H9 (cell line): ENCODE measurements around the gene ABCA7. TPM values are rescaled to one million over a fixed set of nuclear protein-coding genes. Genes with fewer than 3 reads are reported as not detected.

Source experiments
- DNase-seq: peaks from one replicate; pipeline ENCODE4 v3.0.0-alpha.2; 2017
- H2AFZ ChIP-seq: one replicate; pipeline ENCODE4 v1.6.1; 2013; ENCODE audit warnings: mild to moderate bottlenecking, low read length, control low read depth, moderate library complexity
- H2AK5ac ChIP-seq: 2 replicates; pipeline ENCODE4 v1.6.1; 2013; ENCODE audit warnings: low read length, control low read depth, mixed read lengths; ENCODE audit not compliant: insufficient read length
- H2BK120ac ChIP-seq: one replicate; pipeline ENCODE4 v1.6.1; 2013; ENCODE audit warnings: low read depth, mild to moderate bottlenecking, low read length, control low read depth, inconsistent platforms; ENCODE audit not compliant: poor library complexity, severe bottlenecking
- H2BK12ac ChIP-seq: 2 replicates; pipeline ENCODE4 v1.6.1; 2013; ENCODE audit warnings: low read length, control low read depth, mixed read lengths, low read depth; ENCODE audit not compliant: insufficient read length
- H2BK15ac ChIP-seq: 2 replicates; pipeline ENCODE4 v1.6.1; 2013; ENCODE audit warnings: low read depth, low read length, control low read depth
- H2BK20ac ChIP-seq: one replicate; pipeline ENCODE4 v1.6.1; 2013; ENCODE audit warnings: low read depth, mild to moderate bottlenecking, low read length, control low read depth, inconsistent platforms; ENCODE audit not compliant: poor library complexity, severe bottlenecking
- H2BK5ac ChIP-seq: 2 replicates; pipeline ENCODE4 v1.6.1; 2013; ENCODE audit warnings: low read length, control low read depth, mixed read lengths; ENCODE audit not compliant: insufficient read length
- H3K14ac ChIP-seq: 2 replicates; pipeline ENCODE4 v1.6.1; 2013; ENCODE audit warnings: low read length, control low read depth; ENCODE audit not compliant: insufficient read depth
- H3K18ac ChIP-seq: 2 replicates; pipeline ENCODE4 v1.6.1; 2013; ENCODE audit warnings: low read depth, mild to moderate bottlenecking, mixed read lengths, low read length, control low read depth; ENCODE audit not compliant: insufficient read length
- H3K23ac ChIP-seq: 2 replicates; pipeline ENCODE4 v1.6.1; 2013; ENCODE audit warnings: low read length, control low read depth, mixed read lengths, low read depth; ENCODE audit not compliant: insufficient read length
- H3K23me2 ChIP-seq: 2 replicates; pipeline ENCODE4 v1.6.1; 2013; ENCODE audit warnings: low read depth, mild to moderate bottlenecking, mixed read lengths, low read length, control low read depth; ENCODE audit not compliant: insufficient read length, poor library complexity, severe bottlenecking
- H3K27ac ChIP-seq: 2 replicates; pipeline ENCODE4 v1.5.1; 2013; ENCODE audit warnings: low read length, control low read depth, mixed read lengths, low read depth; ENCODE audit not compliant: insufficient read length
- H3K27me3 ChIP-seq: 2 replicates; pipeline ENCODE4 v1.6.1; 2013; ENCODE audit warnings: low read length, control low read depth, inconsistent platforms; ENCODE audit not compliant: insufficient read depth
- H3K4ac ChIP-seq: 2 replicates; pipeline ENCODE4 v1.6.1; 2013; ENCODE audit warnings: low read depth, mild to moderate bottlenecking, control low read depth, inconsistent platforms, low read length, moderate library complexity
- H3K4me1 ChIP-seq: 2 replicates; pipeline ENCODE4 v1.6.1; 2013; ENCODE audit warnings: low read length, control low read depth, inconsistent platforms; ENCODE audit not compliant: insufficient read depth
- H3K4me2 ChIP-seq: 2 replicates; pipeline ENCODE4 v1.6.1; 2013; ENCODE audit warnings: low read length, control low read depth, mixed read lengths; ENCODE audit not compliant: insufficient read length, insufficient read depth
- H3K56ac ChIP-seq: 2 replicates; pipeline ENCODE4 v1.6.1; 2013; ENCODE audit warnings: low read depth, mild to moderate bottlenecking, mixed read lengths, low read length, control low read depth; ENCODE audit not compliant: insufficient read length
- H3K79me1 ChIP-seq: 2 replicates; pipeline ENCODE4 v1.6.1; 2013; ENCODE audit warnings: low read depth, mild to moderate bottlenecking, moderate library complexity, low read length, control low read depth, inconsistent platforms; ENCODE audit not compliant: insufficient read depth, poor library complexity, severe bottlenecking
- H3K79me2 ChIP-seq: 2 replicates; pipeline ENCODE4 v1.6.1; 2013; ENCODE audit warnings: low read length, control low read depth, inconsistent platforms; ENCODE audit not compliant: insufficient read depth
- H3K9ac ChIP-seq: 2 replicates; pipeline ENCODE4 v1.6.1; 2013; ENCODE audit warnings: low read length, control low read depth, mixed read lengths; ENCODE audit not compliant: insufficient read length; ENCODE audit errors: extremely low read depth
- H3K9me3 ChIP-seq: one replicate; pipeline ENCODE4 v1.6.1; 2013; ENCODE audit warnings: low read depth, low read length, inconsistent platforms; ENCODE audit not compliant: control insufficient read depth
- H3T11ph ChIP-seq: one replicate; pipeline ENCODE4 v1.6.1; 2013; ENCODE audit warnings: mild to moderate bottlenecking, low read length, control low read depth, inconsistent platforms
- H4K20me1 ChIP-seq: one replicate; pipeline ENCODE4 v1.6.1; 2013; ENCODE audit not compliant: control insufficient read depth, insufficient read length, insufficient read depth
- H4K5ac ChIP-seq: 2 replicates; pipeline ENCODE4 v1.6.1; 2013; ENCODE audit warnings: low read depth, mild to moderate bottlenecking, mixed read lengths, low read length, control low read depth; ENCODE audit not compliant: insufficient read length
- H4K8ac ChIP-seq: replicated peaks from 2 replicates; pipeline ENCODE4 v1.6.1; 2013; ENCODE audit warnings: low read length, control low read depth, mixed read lengths, low read depth; ENCODE audit not compliant: insufficient read length
- H4K91ac ChIP-seq: 2 replicates; pipeline ENCODE4 v1.6.1; 2013; ENCODE audit warnings: low read depth, mild to moderate bottlenecking, moderate library complexity, mixed read lengths, low read length, control low read depth; ENCODE audit not compliant: insufficient read length
- H3K27ac Mint-ChIP-seq, 3 experiments: 2 replicates in 2 of 3; 3 replicates in 1 of 3; pipeline ENCODE4 v1.8.0; 2020 to 2021; ENCODE audit warnings: mixed read lengths in 3 of 3, mild to moderate bottlenecking in 1 of 3, moderate library complexity in 1 of 3
- H3K27me3 Mint-ChIP-seq: 2 replicates; pipeline ENCODE4 v1.8.0; 2021; ENCODE audit warnings: low read depth, mild to moderate bottlenecking, moderate library complexity, mixed read lengths
- H3K36me3 Mint-ChIP-seq, 3 experiments: 2 replicates in 2 of 3; 3 replicates in 1 of 3; pipeline ENCODE4 v1.8.0; 2020 to 2021; ENCODE audit warnings: low read depth in 3 of 3, mixed read lengths in 3 of 3; ENCODE audit not compliant: insufficient read depth in 1 of 3
- H3K4me1 Mint-ChIP-seq, 2 experiments: 2 replicates each; pipeline ENCODE4 v1.8.0; 2020; ENCODE audit warnings: mixed read lengths in 2 of 2
- H3K4me3 Mint-ChIP-seq, 2 experiments: 2 replicates in 1 of 2; 3 replicates in 1 of 2; pipeline ENCODE4 v1.8.0; 2020 to 2021; ENCODE audit warnings: mild to moderate bottlenecking in 2 of 2, mixed read lengths in 2 of 2, moderate library complexity in 1 of 2
- H3K9me3 Mint-ChIP-seq, 2 experiments: 2 replicates in 1 of 2; 3 replicates in 1 of 2; pipeline ENCODE4 v1.8.0; 2020; ENCODE audit warnings: mild to moderate bottlenecking in 2 of 2, mixed read lengths in 2 of 2, moderate library complexity in 1 of 2
- WGBS: extraction: QIAGEN DNeasy Blood & Tissue Kit; methylation state at CpG from one replicate; pipeline ENCODE4 v1.1.7; 2013; ENCODE audit warnings: missing lambda C conversion rate, low lambda C conversion rate, mixed read lengths; ENCODE audit not compliant: insufficient read length; ENCODE audit errors: extremely low coverage; 5-methylcytosine and 5-hydroxymethylcytosine counted together
- total RNA-seq: library from RNA; stranded (reverse); gene quantifications from 2 replicates; pipeline ENCODE4 v1.2.1, GENCODE V29; 2021
- TF ChIP-seq, protein P1 (sequence below): fragments of 200-600 bp; sonication (generic); conservative IDR thresholded peaks from 3 replicates; pipeline ENCODE4 v1.8.0; 2021; ENCODE audit warnings: antibody characterized with exemption, mild to moderate bottlenecking

ABCA7 gene
- total RNA-seq, 1 experiment from 2014 or later, result 34.6 TPM

GRCh38 chr19:1017115-1017905 is 22.6 kb upstream of the ABCA7 start:
- no CpG with 5 or more reads among the region's 24 CpGs for WGBS
- no peak overlapping the region for H3K9ac ChIP-seq

More at GRCh38 chr19:1017115-1017905, 22.6 kb upstream of the ABCA7 start:
- Histone ChIP-seq H4K91ac (no peak overlapping the region), H3K56ac (no peak overlapping the region), H2BK15ac (no peak overlapping the region), H3K23ac (no peak overlapping the region), H3K79me1 (peaks cover 7% of the 10 kb centered on the region), H2AFZ (no peak overlapping the region), H2BK5ac (no peak overlapping the region), H3K4me2 (no peak overlapping the region), H4K5ac (no peak overlapping the region), H3K9me3 (no peaks in the 10 kb centered on the region), H2AK5ac (no peak overlapping the region), H4K20me1 (no peaks in the 10 kb centered on the region), H3K14ac (no peak overlapping the region), H3T11ph (no peak overlapping the region), H2BK12ac (no peak overlapping the region), H3K27ac (no peak overlapping the region), H3K27me3 (no peaks in the 10 kb centered on the region), H3K23me2 (peaks cover 10% of the 10 kb centered on the region), H3K79me2 (peaks cover 45% of the 10 kb centered on the region; the same call in 1 of the 2 replicates), H2BK20ac (no peak overlapping the region), H3K18ac (no peak overlapping the region), H3K4ac (no peak overlapping the region), H2BK120ac (no peak overlapping the region), H4K8ac (no peak overlapping the region), H3K4me1 (no peaks in the 10 kb centered on the region; the same call in 1 of the 2 replicates)
- TF ChIP-seq, protein P1, sequence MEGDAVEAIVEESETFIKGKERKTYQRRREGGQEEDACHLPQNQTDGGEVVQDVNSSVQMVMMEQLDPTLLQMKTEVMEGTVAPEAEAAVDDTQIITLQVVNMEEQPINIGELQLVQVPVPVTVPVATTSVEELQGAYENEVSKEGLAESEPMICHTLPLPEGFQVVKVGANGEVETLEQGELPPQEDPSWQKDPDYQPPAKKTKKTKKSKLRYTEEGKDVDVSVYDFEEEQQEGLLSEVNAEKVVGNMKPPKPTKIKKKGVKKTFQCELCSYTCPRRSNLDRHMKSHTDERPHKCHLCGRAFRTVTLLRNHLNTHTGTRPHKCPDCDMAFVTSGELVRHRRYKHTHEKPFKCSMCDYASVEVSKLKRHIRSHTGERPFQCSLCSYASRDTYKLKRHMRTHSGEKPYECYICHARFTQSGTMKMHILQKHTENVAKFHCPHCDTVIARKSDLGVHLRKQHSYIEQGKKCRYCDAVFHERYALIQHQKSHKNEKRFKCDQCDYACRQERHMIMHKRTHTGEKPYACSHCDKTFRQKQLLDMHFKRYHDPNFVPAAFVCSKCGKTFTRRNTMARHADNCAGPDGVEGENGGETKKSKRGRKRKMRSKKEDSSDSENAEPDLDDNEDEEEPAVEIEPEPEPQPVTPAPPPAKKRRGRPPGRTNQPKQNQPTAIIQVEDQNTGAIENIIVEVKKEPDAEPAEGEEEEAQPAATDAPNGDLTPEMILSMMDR, result no peak
- H3K4me1 Mint-ChIP-seq, result peaks cover 17 to 35% of the 10 kb centered on the region in 2 experiments
- no peaks in the 10 kb centered on the region; the same call in 1 of the 2 replicates for H3K27me3 Mint-ChIP-seq
- DNase-seq, result no peak
- peaks cover 2 to 10% (median 4%) of the 10 kb centered on the region in 3 experiments; a peak in 5 of 7 replicates for H3K36me3 Mint-ChIP-seq
- H3K27ac Mint-ChIP-seq, result peak overlapping the region in 2 of 3 experiments; percentile 86 to 95; a peak in 5 of 7 replicates
- H3K9me3 Mint-ChIP-seq, result no peaks in the 10 kb centered on the region; a peak in 1 of 5 replicates
- H3K4me3 Mint-ChIP-seq, result peak overlapping the region; percentile 7 to 56; a peak in 4 of 5 replicates
